GM18505 (cell line): ENCODE measurements around the gene ELMOD2.
A peak's percentile ranks its signal among the peaks of the same experiment; 100 is the strongest.
"Not testable (repeated sequence)": the region's sequence is repeated elsewhere in the genome, so short reads cannot be mapped to it uniquely, and the experiment has no call there.

Source experiments
- ATAC-seq: cut with Tn5 transposase; IDR thresholded peaks from one replicate; pipeline ENCODE4 v1.9.1; 2021; ENCODE audit not compliant: unreplicated experiment
- POLR2A ChIP-seq: IDR thresholded peaks from 4 replicates; pipeline ENCODE4 v1.6.1; 2011; ENCODE audit warnings: borderline replicate concordance; ENCODE audit not compliant: insufficient read depth, insufficient read length; ENCODE audit errors: extremely low read depth

The ELMOD2 gene, protein sequence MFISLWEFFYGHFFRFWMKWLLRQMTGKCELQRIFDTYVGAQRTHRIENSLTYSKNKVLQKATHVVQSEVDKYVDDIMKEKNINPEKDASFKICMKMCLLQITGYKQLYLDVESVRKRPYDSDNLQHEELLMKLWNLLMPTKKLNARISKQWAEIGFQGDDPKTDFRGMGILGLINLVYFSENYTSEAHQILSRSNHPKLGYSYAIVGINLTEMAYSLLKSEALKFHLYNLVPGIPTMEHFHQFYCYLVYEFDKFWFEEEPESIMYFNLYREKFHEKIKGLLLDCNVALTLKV

DNA sequence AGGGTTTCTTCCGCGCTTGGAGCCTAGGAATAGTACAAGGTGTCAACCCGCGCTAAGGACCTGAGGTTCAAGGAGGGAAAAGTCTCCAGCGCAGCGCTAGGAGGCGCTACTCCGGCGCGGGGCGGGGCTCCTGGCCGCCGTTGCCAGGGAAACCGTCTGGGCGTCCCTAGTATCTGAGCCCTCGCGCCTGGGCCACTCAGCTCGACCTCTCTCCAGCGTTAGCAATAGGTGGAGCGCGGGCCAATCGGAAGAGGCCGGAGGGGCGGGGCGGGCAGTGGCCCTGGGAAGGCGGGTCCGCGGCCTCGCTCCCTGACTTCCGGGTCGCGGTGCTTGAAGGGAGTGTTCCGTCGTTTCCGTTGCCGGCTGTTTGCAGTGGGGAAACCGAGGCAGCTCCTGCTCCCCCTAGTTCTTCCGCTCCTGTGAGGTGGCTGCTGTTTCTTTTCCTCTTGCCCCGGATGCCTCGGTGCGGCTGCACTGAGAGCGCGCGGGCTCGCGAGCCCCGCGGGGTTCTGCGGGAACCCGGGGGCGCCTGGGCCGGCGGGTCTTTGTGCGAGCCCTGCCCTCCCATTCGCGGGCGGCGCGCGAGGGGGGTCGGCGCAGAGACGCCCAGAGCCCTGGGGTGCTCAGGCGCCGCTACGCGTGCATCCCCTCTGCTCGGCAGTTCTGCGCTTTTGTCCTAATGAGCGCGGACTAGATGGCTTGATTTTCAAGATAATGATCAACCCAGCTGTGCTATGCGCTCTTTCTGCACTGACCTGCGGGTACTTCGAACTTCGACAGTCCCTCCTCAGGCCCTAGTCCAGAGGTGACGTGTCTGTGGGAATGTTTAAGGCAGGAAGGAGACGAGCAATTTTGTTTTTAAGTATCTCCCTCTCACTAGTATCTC is at the start of gene ELMOD2:
Gene ELMOD2 (plus strand): TSS at position 312 of the 886 bp plus-strand sequence. CDS start 1,261 bp downstream, outside the sequence.
- ATAC-seq = peak; percentile 100
- peak; percentile 87 for TF ChIP-seq POLR2A

DNA sequence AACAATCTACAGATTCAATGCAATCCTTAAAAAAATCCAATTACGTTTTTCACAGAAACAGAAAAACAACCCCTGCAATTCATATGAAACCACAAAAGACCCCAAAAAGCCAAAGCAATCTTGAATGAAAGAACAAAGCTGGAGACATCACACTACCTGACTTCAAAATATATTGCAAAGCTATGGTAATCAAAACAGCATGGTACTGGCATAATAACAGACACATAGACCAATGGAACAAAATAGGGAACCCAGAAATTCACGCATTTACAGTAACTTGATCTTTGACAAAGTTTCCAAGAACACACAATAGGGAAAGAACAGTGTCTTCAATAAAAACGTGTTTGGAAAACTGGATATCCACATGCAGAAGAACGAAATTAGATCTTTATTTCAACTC is 40.5 kb upstream of the ELMOD2 start:
- no peak for ATAC-seq
- TF ChIP-seq POLR2A = no peak

DNA sequence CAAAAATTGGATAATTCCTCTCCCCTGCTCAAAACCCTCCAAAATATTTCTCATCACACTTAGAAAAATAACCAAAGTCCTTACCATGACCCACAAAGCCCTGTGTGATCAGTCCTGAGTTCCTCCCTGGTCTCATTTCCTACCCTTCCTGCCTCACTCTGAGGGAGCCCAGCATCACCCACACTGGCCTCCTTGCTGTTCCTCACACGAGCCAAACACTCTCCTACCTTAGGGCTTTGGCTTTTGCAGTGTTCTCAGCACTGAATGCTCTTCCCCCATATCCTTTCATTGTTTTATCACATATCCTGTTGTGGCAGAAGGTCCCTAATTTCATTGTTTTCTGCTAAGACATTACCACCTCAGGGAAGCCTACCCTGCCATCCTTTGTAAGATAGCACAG is 38.0 kb upstream of the ELMOD2 start:
- no peak for TF ChIP-seq POLR2A
- ATAC-seq = no peak

DNA sequence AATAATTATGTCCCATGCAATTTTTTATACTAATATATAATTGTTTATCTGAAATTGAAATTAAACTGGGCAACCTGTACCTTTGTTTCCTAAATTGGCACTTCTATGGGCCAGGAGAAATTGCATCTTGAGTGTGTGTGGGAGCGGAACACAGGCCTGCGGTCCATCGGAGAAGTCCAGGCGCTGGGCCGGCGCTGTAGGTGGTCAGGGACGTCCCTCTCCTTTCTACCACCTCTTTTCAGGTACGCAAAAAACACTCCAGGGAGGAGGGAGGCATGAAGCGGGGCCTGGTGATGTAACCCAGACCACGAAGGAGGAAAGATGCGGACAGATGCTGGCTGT is 26.6 kb upstream of the ELMOD2 start:
- ATAC-seq = no peak
- no peak for TF ChIP-seq POLR2A

DNA sequence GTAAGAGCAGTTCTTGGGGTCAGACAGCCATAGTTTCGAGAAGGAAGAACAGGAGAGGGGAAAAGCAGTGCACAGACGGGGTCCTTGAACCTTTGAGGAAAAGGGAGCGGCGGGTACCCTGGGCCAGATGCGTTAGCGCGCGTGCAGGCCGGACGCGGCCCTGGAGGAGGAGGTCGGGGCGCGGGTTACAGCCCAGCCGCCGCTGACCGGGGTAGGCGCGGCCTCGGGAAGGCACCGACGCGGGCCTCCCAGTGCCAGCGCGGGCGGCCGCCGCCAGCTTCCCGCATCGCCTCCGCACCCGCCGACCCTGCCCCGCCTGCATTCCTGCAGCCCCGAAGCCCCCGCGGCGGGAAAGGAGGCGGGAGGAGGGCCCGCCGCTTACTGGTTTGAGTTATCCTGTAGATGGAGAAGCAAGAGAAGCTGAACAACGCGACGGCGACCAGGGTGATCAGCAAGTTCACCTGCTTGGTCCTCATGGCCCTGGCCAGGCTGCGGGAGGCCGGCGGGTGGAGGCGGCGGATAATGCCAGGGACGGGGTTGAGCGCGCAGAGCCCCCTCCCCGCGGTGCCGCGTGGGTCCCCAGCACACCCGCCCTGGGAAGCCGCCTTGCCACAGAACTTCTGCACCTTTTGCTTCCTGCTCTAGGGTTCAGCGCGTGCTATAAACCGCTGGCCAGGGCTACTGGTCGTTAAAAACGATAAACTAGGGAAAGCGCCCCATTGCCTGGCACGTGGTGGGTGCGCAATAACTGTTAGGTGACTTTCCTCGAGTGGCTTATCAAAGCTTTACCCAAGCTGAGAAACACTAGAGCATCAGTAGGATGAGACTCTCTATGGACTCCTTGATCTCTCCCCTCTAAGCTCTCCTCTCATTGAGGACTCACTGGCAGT is 26.0 kb upstream of the ELMOD2 start, which contains the start of gene MGAT4D:
Gene MGAT4D (minus strand): TSS at position 547 of the 890 bp plus-strand sequence. CDS start 71 bp downstream, at position 476.
- no peak for ATAC-seq
- no peak for TF ChIP-seq POLR2A

DNA sequence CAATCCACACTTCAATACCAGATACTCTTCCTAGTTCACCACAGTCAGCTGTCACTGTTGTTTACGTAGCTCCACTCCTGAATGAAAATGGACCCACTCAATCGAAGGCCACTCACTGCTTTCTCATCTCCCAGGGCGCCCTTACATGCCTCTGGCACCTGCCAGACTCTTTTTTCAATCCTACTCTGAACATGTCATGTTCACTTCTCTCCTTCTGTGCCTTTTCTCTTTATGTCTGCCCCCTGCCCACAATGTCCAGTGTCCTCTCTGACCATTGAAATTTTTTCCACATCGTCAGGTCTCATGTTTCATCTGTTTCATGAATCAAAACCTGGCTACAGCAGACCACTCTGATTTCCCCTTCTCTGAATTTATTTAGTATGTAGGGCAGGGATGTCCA is 24.6 kb upstream of the ELMOD2 start:
- no peak for TF ChIP-seq POLR2A
- no peak for ATAC-seq

DNA sequence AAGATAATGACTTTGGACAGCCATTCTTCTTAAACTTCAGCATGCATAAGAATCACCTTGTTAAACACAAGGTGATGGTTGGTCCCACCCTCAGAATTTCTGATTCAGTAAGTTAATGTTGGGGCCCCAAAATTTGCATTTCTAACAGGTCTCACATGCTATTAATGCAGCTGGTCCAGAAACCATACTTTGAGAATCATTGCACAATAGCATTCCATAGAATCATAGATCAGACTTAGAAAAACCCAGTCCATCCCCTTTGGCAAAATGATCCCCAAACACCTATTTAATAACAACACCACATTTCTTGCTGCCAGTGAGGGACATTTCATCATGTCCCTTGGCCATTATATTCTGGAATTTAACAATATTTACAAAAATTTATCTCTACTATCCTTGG is 19.7 kb upstream of the ELMOD2 start:
- no peak for TF ChIP-seq POLR2A
- ATAC-seq = no peak

DNA sequence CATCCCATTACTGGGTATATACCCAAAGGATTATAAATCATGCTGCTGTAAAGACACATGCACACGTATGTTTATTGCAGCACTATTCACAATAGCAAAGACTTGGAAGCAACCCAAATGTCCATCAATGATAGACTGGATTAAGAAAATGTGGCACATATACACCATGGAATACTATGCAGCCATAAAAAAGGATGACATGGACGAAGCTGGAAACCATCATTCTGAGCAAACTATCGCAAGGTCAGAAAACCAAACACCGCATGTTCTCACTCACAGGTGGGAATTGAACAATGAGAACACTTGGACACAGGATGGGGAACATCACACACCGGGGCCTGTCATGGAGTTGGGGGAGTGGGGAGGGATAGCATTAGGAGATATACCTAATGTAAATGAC is 10.2 kb upstream of the ELMOD2 start:
- not testable (repeated sequence) for ATAC-seq

DNA sequence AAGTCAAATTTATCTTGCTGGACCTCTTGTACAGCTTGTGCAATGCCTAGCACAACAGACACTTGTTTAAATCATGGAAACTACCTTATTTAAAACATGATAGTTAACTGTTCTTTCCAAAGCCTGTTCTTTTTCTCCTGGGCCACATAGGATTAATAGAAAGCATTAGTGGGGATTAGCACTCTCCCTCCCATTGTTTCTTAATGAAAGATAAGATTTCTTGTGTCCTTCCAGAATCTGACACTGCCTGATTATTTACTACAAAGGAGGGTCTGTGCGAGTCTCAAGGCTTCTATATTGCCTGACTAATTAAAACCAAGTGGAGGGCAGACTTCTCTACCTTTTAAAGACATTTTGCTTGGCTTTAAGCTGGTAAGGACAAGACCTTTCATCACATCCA is 8.5 kb upstream of the ELMOD2 start:
- no peak for ATAC-seq
- TF ChIP-seq POLR2A = no peak

DNA sequence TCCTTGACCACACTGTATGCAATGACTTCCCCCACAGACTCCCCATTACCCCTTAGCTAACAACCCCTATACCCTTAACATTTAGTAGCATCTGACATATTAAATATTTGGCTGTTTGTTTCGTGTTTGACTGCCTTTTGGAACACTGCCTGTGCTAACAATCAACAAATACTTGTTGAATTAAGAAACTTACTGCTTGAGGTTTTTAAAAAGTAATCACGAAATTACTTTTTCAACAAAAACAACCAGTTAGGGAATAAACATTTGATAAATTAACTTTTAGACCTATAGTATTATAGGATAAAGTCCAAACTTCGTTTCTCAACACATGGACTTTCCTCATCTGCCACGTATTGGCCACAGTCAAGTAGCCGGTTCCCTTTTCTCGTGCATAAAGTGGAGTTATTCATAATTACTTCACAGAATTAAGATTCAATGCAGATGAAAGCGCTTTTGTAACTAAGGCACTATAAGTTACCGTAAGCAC is 555 bp upstream of the ELMOD2 start:
- peak; percentile 7 for ATAC-seq
- TF ChIP-seq POLR2A = no peak

DNA sequence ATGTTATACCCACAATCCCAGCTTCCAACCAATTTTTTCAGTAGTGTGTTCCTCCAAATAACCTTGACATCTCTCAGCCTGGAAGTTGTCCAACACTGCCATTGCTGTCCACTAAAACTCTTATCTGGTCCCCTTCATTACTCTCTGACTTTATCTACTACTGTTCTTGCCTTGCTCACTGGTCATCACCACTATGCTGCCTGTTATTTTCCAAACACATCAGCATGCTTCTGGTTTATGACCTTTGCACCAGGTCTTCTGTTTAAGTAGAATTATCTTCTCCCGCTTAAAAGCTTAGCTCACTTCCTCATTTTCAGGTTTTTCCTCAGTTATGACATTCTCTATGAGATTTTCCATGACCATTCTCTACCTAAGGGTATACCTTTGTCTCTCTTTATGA is 5.5 kb downstream of the ELMOD2 start:
- TF ChIP-seq POLR2A = no peak
- ATAC-seq = no peak

DNA sequence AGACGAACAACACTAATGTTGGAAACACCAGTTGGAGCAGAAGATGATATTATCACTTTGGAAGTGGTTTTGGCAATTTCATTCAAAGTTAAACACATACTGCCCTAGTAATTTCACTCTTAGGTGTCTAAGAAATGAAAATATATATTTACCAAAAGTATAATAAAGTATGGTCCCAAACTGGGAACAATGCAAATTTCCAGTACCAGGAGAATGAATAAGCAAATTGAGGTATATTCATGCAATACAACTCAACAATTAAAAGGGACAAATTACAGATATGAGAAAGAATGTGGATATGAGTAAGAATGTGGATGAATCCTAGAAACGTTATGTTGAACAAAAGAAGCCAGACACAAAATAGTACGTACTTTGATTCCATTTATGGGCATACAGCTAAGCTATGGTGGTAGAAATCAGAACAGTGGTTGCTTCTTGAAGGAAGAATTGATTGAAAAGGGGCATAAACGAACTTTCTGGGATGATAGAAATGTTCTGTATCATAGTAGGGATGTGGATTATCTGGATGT is 10.0 kb downstream of the ELMOD2 start:
- ATAC-seq = no peak
- TF ChIP-seq POLR2A = no peak

DNA sequence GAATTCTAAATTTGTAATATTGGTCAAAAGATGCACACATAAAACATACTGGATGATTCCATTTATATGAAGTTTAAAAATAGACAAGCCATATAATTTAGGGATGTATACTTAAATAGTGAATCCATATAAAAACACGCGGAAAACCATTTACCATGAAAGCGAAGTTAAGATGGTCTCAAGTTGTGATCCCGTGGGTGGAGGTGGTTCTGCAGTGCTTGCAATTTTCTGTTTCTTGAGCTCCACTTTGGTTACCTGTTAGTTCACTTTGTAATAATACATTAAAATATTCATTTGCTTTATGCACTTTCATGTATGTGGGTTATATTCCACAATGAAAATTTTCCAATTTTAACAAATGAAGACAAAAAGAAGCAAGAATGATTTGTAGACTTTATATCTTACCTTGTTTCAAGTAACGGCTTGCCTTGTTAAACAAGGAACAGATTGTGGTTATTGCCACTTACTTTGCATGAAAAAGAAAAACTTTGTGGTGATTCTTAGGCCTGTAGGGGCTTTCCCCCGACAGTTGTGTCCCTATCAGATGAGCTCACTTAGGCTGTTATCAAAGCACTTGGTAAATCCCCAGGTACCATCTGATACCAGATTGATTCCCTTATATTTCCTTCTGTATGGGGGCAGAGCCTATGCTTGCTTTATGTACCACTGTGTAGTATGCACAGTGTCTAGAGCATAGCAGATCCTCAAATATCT is 32.6 kb downstream of the ELMOD2 start:
- ATAC-seq = peak; percentile 99
- no peak for TF ChIP-seq POLR2A

DNA sequence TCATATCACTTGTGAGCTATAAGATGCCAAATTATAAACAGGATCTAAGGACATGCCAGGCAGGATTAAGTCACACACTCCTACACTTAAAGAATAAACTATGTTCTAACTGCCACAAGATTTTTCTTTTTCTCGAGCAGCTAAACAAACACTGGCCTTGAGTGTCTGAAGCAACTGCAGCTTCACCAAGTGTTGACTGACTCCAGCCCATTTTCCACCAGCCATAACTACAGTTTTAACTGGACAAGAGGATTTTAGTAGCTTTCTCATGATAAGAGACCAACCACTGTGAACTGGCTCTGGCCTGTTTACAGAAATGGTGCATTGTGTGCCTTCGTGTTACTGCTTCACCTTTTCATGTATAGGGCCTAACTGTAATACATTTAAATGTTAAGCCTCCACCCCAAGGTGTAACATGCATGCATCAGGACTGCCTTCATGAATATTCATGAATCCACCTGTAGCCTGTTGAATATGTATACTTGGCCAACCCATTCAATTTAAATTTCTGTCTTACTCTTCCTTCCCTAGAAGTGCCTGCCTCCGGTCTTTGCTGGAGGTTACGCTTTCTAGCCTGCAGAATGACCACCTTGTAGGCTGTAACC is 34.0 kb downstream of the ELMOD2 start:
- TF ChIP-seq POLR2A = no peak
- no peak for ATAC-seq
